H1 (cell line): ENCODE measurements around the gene KCNA2.

Experiments used
- CEBPB ChIP-seq: IDR thresholded peaks from 2 replicates; pipeline ENCODE4 v1.6.1; 2012; ENCODE audit warnings: low read depth, low read length
- EP300 ChIP-seq, 2 experiments: IDR thresholded peaks; 1 replicate in 1 of 2; 2 replicates in 1 of 2; pipeline ENCODE4 v1.6.1; 2011 to 2012; ENCODE audit warnings: low read depth in 2 of 2, low read length in 2 of 2, mild to moderate bottlenecking in 2 of 2, borderline replicate concordance in 1 of 2, inconsistent platforms in 1 of 2, moderate library complexity in 1 of 2
- EZH2 ChIP-seq: fragments of 200-600 bp; sonication (generic); IDR thresholded peaks from 2 replicates; pipeline ENCODE4 v1.7.1; 2012; ENCODE audit warnings: low read depth, mild to moderate bottlenecking, moderate library complexity, low read length, inconsistent platforms; ENCODE audit not compliant: severe bottlenecking
- HDAC2 ChIP-seq, 2 experiments: fragments of 300-600 bp in 1 of 2; sonication (generic) in 1 of 2; IDR thresholded peaks; 2 replicates each; pipeline ENCODE4 v1.6.1; 2011 to 2012; ENCODE audit warnings: low read depth in 2 of 2, low read length in 2 of 2, mild to moderate bottlenecking in 2 of 2, moderate library complexity in 2 of 2, borderline replicate concordance in 1 of 2, inconsistent platforms in 1 of 2
- JUND ChIP-seq: IDR thresholded peaks from 2 replicates; pipeline ENCODE4 v1.6.1; 2011; ENCODE audit warnings: mild to moderate bottlenecking, improper control_type of control experiment, low read length
- POLR2A ChIP-seq, 2 experiments: IDR thresholded peaks; 1 replicate in 1 of 2; 2 replicates in 1 of 2; pipeline ENCODE4 v1.6.1; 2011; ENCODE audit warnings: low read depth in 2 of 2, low read length in 2 of 2, mild to moderate bottlenecking in 2 of 2; ENCODE audit errors: control extremely low read depth in 1 of 2
- POLR2AphosphoS5 ChIP-seq: IDR thresholded peaks from 2 replicates; pipeline ENCODE4 v1.6.1; 2011; ENCODE audit warnings: low read depth, low read length
- SIX5 ChIP-seq: IDR thresholded peaks from 2 replicates; pipeline ENCODE4 v1.6.1; 2011; ENCODE audit warnings: mild to moderate bottlenecking, low read depth, low read length
- TBP ChIP-seq: IDR thresholded peaks from 2 replicates; pipeline ENCODE4 v1.6.1; 2011; ENCODE audit warnings: low read depth, low read length, improper control_type of control experiment
- TF ChIP-seq, protein P1 (sequence below): IDR thresholded peaks from 2 replicates; pipeline ENCODE4 v1.6.1; 2012; ENCODE audit warnings: inconsistent platforms
- TF ChIP-seq, protein P2 (sequence below), 3 experiments: IDR thresholded peaks; 1 replicate in 2 of 3; 2 replicates in 1 of 3; pipeline versions ENCODE4 v1.5.1 to v1.6.1; 2011; ENCODE audit warnings: low read length in 3 of 3, mild to moderate bottlenecking in 3 of 3, inconsistent platforms in 2 of 3, low read depth in 1 of 3, moderate library complexity in 1 of 3; ENCODE audit not compliant: insufficient read depth in 1 of 3; ENCODE audit errors: control extremely low read depth in 1 of 3

DNA sequence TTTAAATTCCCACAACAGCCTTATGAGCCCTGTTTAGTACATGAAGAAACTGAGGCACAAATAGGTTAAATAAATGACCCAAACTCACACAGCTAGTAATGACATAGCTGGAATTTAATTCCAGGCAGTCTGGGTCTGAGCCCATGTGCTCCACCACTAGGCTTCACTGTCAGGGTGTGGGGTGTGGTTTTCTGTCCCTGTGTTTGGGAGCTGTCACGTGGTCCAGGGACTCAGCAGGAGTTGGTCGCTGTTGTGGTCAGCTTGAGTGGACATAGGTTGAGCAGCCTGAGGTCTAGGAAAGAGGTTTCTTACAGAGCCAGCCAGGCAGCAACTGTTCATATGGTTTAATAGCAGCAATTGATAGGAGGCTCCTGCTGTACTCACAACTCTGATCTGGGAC, 59.1 kb downstream of the KCNA2 start:
- TF ChIP-seq HDAC2 (IDR thresholded peaks at IDR 0.05; ENCODE audit: borderline replicate concordance in 1 of 2, low read depth in 2 of 2, low read length in 2 of 2) = no peak
- TF ChIP-seq POLR2A (IDR thresholded peaks at IDR 0.05; ENCODE audit: control extremely low read depth in 1 of 2, low read depth in 2 of 2, low read length in 2 of 2) = no peak
- TF ChIP-seq SIX5 = no peak
- TF ChIP-seq CEBPB = no peak
- TF ChIP-seq, protein P1, sequence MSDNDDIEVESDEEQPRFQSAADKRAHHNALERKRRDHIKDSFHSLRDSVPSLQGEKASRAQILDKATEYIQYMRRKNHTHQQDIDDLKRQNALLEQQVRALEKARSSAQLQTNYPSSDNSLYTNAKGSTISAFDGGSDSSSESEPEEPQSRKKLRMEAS = no peak
- TF ChIP-seq EP300 (IDR thresholded peaks at IDR 0.05; ENCODE audit: borderline replicate concordance in 1 of 2, low read depth in 2 of 2, low read length in 2 of 2) = no peak
- TF ChIP-seq, protein P2, sequence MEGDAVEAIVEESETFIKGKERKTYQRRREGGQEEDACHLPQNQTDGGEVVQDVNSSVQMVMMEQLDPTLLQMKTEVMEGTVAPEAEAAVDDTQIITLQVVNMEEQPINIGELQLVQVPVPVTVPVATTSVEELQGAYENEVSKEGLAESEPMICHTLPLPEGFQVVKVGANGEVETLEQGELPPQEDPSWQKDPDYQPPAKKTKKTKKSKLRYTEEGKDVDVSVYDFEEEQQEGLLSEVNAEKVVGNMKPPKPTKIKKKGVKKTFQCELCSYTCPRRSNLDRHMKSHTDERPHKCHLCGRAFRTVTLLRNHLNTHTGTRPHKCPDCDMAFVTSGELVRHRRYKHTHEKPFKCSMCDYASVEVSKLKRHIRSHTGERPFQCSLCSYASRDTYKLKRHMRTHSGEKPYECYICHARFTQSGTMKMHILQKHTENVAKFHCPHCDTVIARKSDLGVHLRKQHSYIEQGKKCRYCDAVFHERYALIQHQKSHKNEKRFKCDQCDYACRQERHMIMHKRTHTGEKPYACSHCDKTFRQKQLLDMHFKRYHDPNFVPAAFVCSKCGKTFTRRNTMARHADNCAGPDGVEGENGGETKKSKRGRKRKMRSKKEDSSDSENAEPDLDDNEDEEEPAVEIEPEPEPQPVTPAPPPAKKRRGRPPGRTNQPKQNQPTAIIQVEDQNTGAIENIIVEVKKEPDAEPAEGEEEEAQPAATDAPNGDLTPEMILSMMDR (IDR thresholded peaks at IDR 0.05; ENCODE audit: control extremely low read depth in 1 of 3, insufficient read depth in 1 of 3, low read depth in 1 of 3, low read length in 3 of 3) = no peak
- TF ChIP-seq JUND = no peak
- TF ChIP-seq EZH2 = no peak
- no peak for TF ChIP-seq TBP
- TF ChIP-seq POLR2AphosphoS5 = no peak
